GM18502 (cell line): ENCODE results near the gene STX18.
"Not testable (repeated sequence)": the region's sequence is repeated elsewhere in the genome, so short reads cannot be mapped to it uniquely, and the experiment has no call there.

ENCODE experiments used
- ATAC-seq: cut with Tn5 transposase; IDR thresholded peaks from one replicate; pipeline ENCODE4 v1.9.1; 2021; ENCODE audit warnings: mild to moderate bottlenecking; ENCODE audit not compliant: unreplicated experiment, poor library complexity

Gene STX18

GRCh38 chr4:4424499-4425115 lies 117.2 kb downstream of the STX18 start:
- no peak for ATAC-seq

GRCh38 chr4:4423706-4424498 lies 117.9 kb downstream of the STX18 start:
- ATAC-seq = no peak

GRCh38 chr4:4422856-4423499 lies 118.9 kb downstream of the STX18 start:
- no peak for ATAC-seq

GRCh38 chr4:4422117-4422516 lies 119.7 kb downstream of the STX18 start:
- ATAC-seq = not testable (repeated sequence)

GRCh38 chr4:4421356-4421755 lies 120.5 kb downstream of the STX18 start:
- ATAC-seq = no peak

GRCh38 chr4:4420421-4420820 lies 121.4 kb downstream of the STX18 start:
- no peak for ATAC-seq

- no peak for ATAC-seq
These were observed 122.0 kb downstream of the STX18 start for GRCh38 chr4:4419896-4420295.

- ATAC-seq = no peak
These were observed 123.0 kb downstream of the STX18 start for GRCh38 chr4:4418676-4419390.

GRCh38 chr4:4417886-4418285 lies 124.0 kb downstream of the STX18 start:
- ATAC-seq = no peak

DNA sequence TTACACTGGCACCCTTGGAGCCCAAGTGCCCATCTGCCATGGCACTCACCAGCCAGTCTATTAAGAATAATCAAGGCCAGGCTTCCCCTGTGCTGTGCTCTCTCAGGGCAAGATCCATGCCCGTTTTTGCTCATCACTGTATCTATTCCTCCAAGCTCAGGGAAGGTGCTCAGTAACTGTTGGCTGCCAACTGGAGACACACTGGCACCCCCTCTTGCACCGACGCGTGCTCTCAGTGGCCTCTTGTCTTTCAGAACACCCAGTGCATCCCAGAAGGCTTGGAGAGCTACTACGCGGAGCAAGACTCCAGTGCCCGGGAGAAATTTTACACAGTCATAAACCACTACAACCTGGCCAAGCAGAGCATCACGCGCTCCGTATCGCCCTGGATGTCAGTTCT lies 124.9 kb downstream of the STX18 start:
- no peak for ATAC-seq

GRCh38 chr4:4415806-4416805 lies 125.7 kb downstream of the STX18 start:
- ATAC-seq = no peak

GRCh38 chr4:4415107-4415805 lies 126.6 kb downstream of the STX18 start:
- no peak for ATAC-seq

- no peak for ATAC-seq
These were observed 128.0 kb downstream of the STX18 start for GRCh38 chr4:4413806-4414205.

DNA sequence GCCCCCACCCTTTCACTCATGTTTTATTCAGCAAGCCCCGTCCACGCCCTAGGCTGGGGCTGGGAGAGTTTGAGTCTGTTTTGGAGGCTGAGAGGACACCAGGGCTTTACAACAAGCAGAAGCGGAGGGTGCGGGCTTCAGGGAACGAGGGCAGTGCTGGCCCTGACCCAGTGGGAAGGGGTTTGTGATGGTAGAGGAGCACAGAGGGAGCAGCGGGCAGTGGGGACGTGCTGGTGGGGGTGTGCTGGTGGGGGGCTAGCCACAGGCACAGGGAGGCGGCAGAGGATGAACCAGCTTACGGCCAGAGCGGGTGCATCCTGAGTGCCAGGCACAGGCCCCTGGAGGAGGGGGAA lies 128.5 kb downstream of the STX18 start:
- ATAC-seq = no peak

GRCh38 chr4:4412641-4413372 lies 129.0 kb downstream of the STX18 start:
- no peak for ATAC-seq

- ATAC-seq = no peak
These were observed 129.9 kb downstream of the STX18 start for GRCh38 chr4:4411906-4412305.

DNA sequence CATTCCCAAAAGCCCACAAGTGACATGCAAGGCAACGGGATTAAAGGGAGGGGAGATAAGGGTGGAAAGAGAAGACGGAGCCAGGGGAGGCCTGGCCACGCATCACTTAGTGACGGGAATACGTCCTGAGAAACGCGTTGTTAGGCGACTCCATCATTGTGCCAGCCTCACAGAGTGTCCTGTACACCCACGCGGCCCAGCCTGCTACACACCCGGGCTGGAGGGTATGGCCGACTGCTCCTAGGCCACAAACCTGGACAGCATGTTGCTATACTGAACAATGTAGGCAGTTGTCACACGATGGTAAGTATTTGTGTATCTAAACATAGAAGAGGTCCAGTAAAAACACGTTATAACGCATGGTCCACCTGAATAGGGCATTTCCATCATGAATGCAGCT lies 131.6 kb downstream of the STX18 start:
- ATAC-seq = no peak

DNA sequence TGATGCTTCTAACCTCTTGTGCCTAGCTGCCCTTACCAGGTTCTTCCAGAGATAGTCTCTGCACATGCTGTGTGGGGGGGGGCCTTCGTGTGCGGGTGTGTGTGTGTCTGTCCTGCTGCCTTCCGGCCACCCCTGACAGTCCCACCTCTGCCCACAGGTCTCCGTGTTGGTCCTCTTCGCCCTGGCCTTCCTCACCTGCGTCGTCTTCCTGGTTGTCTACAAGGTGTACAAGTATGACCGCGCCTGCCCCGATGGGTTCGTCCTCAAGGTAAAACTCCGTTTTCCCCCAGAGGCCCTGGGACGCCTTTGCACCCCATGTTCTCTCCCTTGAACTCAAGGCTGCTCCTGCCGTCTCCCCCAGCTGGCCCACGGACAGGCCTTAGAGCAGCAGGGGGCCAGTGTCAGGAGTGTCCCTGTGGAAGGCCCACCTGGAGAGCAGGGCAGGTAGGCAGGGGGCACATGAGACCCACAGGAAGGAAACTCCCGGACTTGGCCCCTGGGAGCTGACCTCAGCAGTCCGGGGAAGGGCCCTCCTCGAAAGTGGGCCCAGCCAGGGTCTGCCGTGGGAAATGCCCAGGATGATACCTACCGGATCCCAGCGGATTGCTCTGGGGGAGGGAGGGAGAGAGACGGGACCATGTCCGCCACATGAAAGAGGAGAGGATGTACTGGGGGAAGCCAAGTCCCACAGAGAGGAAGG lies 132.3 kb downstream of the STX18 start:
- no peak for ATAC-seq
